Renal pelvis (tissue), 1 donor: Measurements from ENCODE around the gene LASP1NB.
"Not testable (repeated sequence)": the region's sequence is repeated elsewhere in the genome, so short reads cannot be mapped to it uniquely, and the experiment has no call there.

ENCODE experiments used
- DNase-seq: peaks from one replicate; pipeline ENCODE4 v3.0.0-alpha.2; 2013

LASP1NB gene

GRCh38 chr17:38897176-38897575, 28.2 kb upstream of the LASP1NB start:
- DNase-seq, result no peak

- no peak for DNase-seq
Measured at GRCh38 chr17:38897671-38898290, 27.6 kb upstream of the LASP1NB start.

GRCh38 chr17:38898291-38898679, 27.1 kb upstream of the LASP1NB start:
- DNase-seq, result no peak

- DNase-seq, result no peak
Measured at GRCh38 chr17:38898812-38899348, 26.5 kb upstream of the LASP1NB start.

- DNase-seq, result no peak
Measured at GRCh38 chr17:38899421-38899820, 26.0 kb upstream of the LASP1NB start.

GRCh38 chr17:38900978-38901656, 24.3 kb upstream of the LASP1NB start:
- DNase-seq, result no peak

- no peak for DNase-seq
Measured at GRCh38 chr17:38903404-38903803, 22.0 kb upstream of the LASP1NB start.

GRCh38 chr17:38904892-38905291, 20.5 kb upstream of the LASP1NB start:
- DNase-seq, result no peak

GRCh38 chr17:38905375-38905774, 20.0 kb upstream of the LASP1NB start:
- DNase-seq, result no peak

GRCh38 chr17:38906460-38907228, 18.8 kb upstream of the LASP1NB start:
- DNase-seq, result no peak

GRCh38 chr17:38907930-38908675, 17.3 kb upstream of the LASP1NB start:
- DNase-seq, result no peak

GRCh38 chr17:38908676-38909181, 16.7 kb upstream of the LASP1NB start:
- no peak for DNase-seq

GRCh38 chr17:38910325-38910724, 15.1 kb upstream of the LASP1NB start:
- DNase-seq, result no peak

GRCh38 chr17:38911081-38911730, 14.2 kb upstream of the LASP1NB start:
- no peak for DNase-seq

GRCh38 chr17:38911731-38912081, 13.7 kb upstream of the LASP1NB start:
- not testable (repeated sequence) for DNase-seq

GRCh38 chr17:38912221-38912813, 13.1 kb upstream of the LASP1NB start:
- DNase-seq, result no peak

GRCh38 chr17:38914741-38915638, 10.4 kb upstream of the LASP1NB start:
- peak; percentile 34 for DNase-seq

GRCh38 chr17:38915639-38915995, 9.8 kb upstream of the LASP1NB start:
- DNase-seq, result no peak

- DNase-seq, result no peak
Measured at GRCh38 chr17:38916771-38917170, 8.6 kb upstream of the LASP1NB start.

- DNase-seq, result no peak
Measured at GRCh38 chr17:38917259-38917658, 8.2 kb upstream of the LASP1NB start.
